Measurements from ENCODE around the gene SLC11A2.
"Not testable (repeated sequence)": the region's sequence is repeated elsewhere in the genome, so short reads cannot be mapped to it uniquely, and the experiment has no call there.

The SLC11A2 gene

DNA sequence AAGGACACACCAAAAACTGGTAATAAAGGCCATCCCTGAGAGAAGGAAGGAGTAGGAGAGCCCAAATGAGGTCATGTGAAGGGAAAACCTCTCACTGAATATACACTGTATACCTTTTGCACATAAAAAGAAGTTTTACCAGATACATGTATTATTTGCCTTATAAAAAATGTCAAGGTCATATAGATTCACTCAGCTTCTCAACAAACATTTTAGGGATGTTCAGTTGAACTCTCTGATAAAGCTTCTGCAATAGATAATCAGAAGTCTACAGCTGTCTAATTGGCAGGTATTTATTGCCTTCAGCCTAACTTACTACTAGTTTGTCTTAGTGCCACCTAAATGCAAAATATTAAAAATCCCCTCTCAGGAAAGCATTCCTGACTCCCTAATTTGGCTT, 8.7 kb downstream of the SLC11A2 start:
- H3K4me1 Mint-ChIP-seq: peaks cover 9 to 33% of the 10 kb centered on the region in 2 donors

DNA sequence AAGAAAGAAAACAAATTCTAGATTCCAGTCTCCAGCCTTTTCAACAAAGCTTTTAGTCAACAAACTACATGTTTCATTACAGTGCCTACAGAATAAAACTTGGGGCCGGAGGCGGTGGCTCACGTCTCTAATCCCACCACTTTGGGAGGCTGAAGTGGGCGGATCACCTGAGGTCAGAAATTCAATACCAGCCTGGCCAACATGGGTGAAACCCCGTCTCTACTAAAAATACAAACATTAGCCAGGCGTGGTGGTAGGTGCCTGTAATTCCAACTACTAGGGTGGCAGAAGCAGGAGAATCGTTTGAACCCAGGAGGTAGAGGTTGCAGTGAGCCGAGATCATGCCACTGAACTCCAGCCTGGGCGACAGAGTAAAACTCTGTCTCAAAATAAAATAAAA, 11.7 kb downstream of the SLC11A2 start:
- not testable (repeated sequence) for H3K36me3 Mint-ChIP-seq

More for the DNA sequence above, 8.7 kb downstream of the SLC11A2 start:
- Mint-ChIP-seq H3K36me3 (peaks cover 0 to 2% of the 10 kb centered on the region in 2 donors), H3K27me3 (no peaks in the 10 kb centered on the region), H3K4me3 (no peak overlapping the region), H3K9me3 (no peaks in the 10 kb centered on the region), H3K27ac (no peak overlapping the region)
- DNase-seq (no peak), ATAC-seq (replicated peaks) (no peak)

GRCh38 chr12:51013441-51013840, 12.7 kb downstream of the SLC11A2 start:
- no peak for DNase-seq
- Mint-ChIP-seq H3K4me1 (peaks cover 6 to 27% of the 10 kb centered on the region in 2 donors), H3K36me3 (peaks cover 3 to 5% of the 10 kb centered on the region in 2 donors), H3K27ac (no peak overlapping the region), H3K9me3 (no peaks in the 10 kb centered on the region), H3K4me3 (no peak overlapping the region), H3K27me3 (no peaks in the 10 kb centered on the region)
- ATAC-seq (replicated peaks): no peak

More for the DNA sequence above, 11.7 kb downstream of the SLC11A2 start:
- DNase-seq; ATAC-seq (replicated peaks); H3K27ac Mint-ChIP-seq; H3K27me3 Mint-ChIP-seq; H3K9me3 Mint-ChIP-seq; H3K4me3 Mint-ChIP-seq: not testable (repeated sequence)
- H3K4me1 Mint-ChIP-seq: peaks cover 3 to 19% of the 10 kb centered on the region in 2 donors

DNA sequence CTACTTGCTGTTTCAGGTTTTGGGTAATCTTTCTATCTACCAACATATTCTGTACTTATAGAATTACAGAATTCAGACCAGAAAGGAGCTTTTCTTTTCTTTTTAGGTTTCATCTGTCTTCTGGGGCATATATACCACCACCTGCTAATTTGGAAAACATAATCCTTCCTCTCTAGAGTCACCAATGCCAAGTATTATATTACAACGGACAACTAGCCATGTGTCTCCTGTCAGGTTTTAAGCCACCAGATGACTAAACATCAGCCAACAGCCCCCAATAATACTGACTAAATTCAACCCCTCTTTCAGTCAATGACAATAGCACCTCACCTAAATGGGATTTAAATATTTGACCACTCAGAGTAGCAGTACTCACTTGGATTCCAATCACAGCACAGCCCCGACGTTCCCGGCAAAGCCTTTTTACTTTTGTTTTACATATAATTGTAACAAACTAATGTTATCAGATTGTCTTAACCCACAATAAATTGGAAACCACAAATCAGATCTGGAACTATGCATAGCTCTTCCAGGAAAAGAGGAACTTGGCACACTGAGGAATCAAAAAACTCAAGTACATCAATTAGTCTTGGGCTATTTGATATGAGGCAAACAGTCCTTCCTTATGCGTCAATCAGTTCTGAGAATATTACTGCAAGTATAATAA, 13.5 kb downstream of the SLC11A2 start:
- H3K9me3 Mint-ChIP-seq: no peaks in the 10 kb centered on the region
- H3K27ac Mint-ChIP-seq: no peak overlapping the region
- no peak for DNase-seq
- peaks cover 6 to 27% of the 10 kb centered on the region in 2 donors for H3K4me1 Mint-ChIP-seq
- H3K36me3 Mint-ChIP-seq: peaks cover 3 to 9% of the 10 kb centered on the region in 2 donors
- no peak overlapping the region for H3K4me3 Mint-ChIP-seq
- H3K27me3 Mint-ChIP-seq: no peaks in the 10 kb centered on the region
- ATAC-seq (replicated peaks): no peak

- DNase-seq: no peak
- peaks cover 5 to 21% of the 10 kb centered on the region in 2 donors for H3K4me1 Mint-ChIP-seq
- no peaks in the 10 kb centered on the region for H3K9me3 Mint-ChIP-seq
- ATAC-seq (replicated peaks): no peak
- peaks cover 8 to 16% of the 10 kb centered on the region in 2 donors for H3K36me3 Mint-ChIP-seq
- H3K27ac Mint-ChIP-seq: no peak overlapping the region
- no peaks in the 10 kb centered on the region for H3K27me3 Mint-ChIP-seq
- H3K4me3 Mint-ChIP-seq: no peak overlapping the region
These were observed 14.2 kb downstream of the SLC11A2 start for GRCh38 chr12:51011955-51012354.

DNA sequence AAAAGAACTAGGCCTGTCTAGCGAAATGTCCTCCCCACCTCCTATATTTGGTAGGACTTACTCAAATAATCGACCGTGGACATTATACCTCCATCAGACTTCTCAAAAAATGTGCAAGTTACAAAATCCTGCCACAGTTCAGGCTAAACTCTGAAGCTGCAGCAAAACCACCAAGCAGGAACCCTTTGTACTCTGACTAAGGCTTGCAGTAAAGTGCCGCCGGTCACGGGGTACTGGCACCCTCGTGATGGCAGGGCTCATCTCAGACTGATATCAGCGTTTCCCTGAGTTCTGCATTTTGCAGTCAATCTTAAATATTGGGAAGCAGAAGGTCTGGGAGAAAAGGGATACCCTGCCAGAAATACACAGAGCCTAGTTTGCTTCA, 17.1 kb downstream of the SLC11A2 start:
- peak overlapping the region; percentile 37 for H3K27ac Mint-ChIP-seq
- peaks cover 5 to 21% of the 10 kb centered on the region in 2 donors for H3K4me1 Mint-ChIP-seq
- H3K9me3 Mint-ChIP-seq: no peaks in the 10 kb centered on the region
- DNase-seq (no peak), ATAC-seq (replicated peaks) (peak; percentile 95 to 98)
- no peaks in the 10 kb centered on the region for H3K27me3 Mint-ChIP-seq
- H3K36me3 Mint-ChIP-seq: peaks cover 20 to 37% of the 10 kb centered on the region in 2 donors
- H3K4me3 Mint-ChIP-seq: peak overlapping the region; percentile 30 to 74

GRCh38 chr12:51008329-51009055, 17.7 kb downstream of the SLC11A2 start:
- Mint-ChIP-seq H3K4me1 (peaks cover 5 to 21% of the 10 kb centered on the region in 2 donors), H3K27ac (peak overlapping the region; percentile 37), H3K36me3 (peaks cover 20 to 42% of the 10 kb centered on the region in 2 donors), H3K4me3 (peak overlapping the region; percentile 30 to 74), H3K9me3 (no peaks in the 10 kb centered on the region), H3K27me3 (no peaks in the 10 kb centered on the region)
- no peak for ATAC-seq (replicated peaks)
- DNase-seq: no peak

DNA sequence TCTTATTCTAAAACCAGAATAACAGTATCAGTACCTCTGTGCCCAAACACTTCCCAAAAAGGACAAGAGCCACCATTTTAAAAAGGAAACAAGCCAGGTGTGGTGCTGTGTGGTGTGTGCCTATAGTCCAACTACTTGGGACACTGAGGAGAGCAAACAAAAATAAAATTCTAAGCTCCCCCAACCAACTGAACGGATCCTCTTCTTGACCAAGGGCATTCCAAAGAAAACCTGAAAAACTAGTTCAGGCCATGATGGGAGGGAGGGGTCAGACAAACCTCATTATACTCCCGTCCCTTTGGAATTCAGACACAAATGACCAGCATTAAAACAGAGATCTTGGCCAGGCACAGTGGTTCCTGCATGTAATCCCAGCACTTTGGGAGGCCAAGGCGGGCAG, 20.5 kb downstream of the SLC11A2 start:
- ATAC-seq (replicated peaks): no peak
- Mint-ChIP-seq H3K9me3 (no peaks in the 10 kb centered on the region), H3K36me3 (peaks cover 28 to 50% of the 10 kb centered on the region in 2 donors), H3K27me3 (no peaks in the 10 kb centered on the region), H3K4me3 (no peak overlapping the region), H3K4me1 (peaks cover 5 to 8% of the 10 kb centered on the region in 2 donors), H3K27ac (no peak overlapping the region)
- no peak for DNase-seq

DNA sequence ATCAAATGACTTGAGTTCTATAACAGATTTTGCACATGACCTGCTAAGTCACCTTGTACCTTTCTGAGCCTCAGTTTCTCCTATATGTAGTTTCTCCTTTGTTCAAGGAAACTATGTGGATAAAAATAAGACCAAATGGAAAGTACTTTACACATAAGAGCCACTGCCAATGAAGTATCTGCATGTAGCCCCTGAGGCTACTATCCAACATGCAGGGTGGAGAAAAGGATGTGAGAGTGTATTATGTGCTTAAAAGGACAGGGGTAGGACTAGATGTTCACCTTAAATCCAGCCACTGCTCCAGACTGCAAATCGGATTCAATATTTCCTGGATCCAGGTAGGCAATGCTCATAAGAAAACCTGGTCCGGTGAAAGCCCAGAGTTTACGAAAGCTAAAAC, 21.2 kb downstream of the SLC11A2 start:
- no peak for ATAC-seq (replicated peaks)
- H3K36me3 Mint-ChIP-seq: peaks cover 32 to 56% of the 10 kb centered on the region in 2 donors
- no peaks in the 10 kb centered on the region for H3K9me3 Mint-ChIP-seq
- H3K4me1 Mint-ChIP-seq: peaks cover 5 to 8% of the 10 kb centered on the region in 2 donors
- H3K27ac Mint-ChIP-seq: no peak overlapping the region
- H3K27me3 Mint-ChIP-seq: no peaks in the 10 kb centered on the region
- H3K4me3 Mint-ChIP-seq: no peak overlapping the region
- DNase-seq: no peak

DNA sequence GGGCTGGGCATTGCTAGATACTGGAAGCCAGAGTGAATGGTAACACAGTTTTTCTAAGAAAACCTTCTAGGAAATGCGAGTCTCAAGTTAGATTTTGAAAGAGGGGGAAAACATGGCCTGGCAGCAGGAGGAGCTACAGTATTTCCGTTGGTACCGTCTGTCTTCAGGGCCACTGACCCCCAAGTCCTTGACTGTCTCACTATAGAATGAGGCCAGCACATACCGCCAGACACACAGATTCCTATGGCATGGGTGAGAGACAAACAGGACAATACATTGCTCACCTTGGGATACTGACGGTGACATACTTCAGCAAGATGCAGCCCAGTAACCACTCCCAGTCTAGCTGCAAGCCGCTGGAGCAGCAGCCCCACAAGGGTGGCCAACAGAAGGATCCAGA, 21.7 kb downstream of the SLC11A2 start:
- peaks cover 5 to 8% of the 10 kb centered on the region in 2 donors for H3K4me1 Mint-ChIP-seq
- no peak overlapping the region for H3K27ac Mint-ChIP-seq
- no peak for ATAC-seq (replicated peaks)
- H3K9me3 Mint-ChIP-seq: no peaks in the 10 kb centered on the region
- H3K4me3 Mint-ChIP-seq: no peak overlapping the region
- no peak for DNase-seq
- no peaks in the 10 kb centered on the region for H3K27me3 Mint-ChIP-seq
- peaks cover 32 to 59% of the 10 kb centered on the region in 2 donors for H3K36me3 Mint-ChIP-seq

DNA sequence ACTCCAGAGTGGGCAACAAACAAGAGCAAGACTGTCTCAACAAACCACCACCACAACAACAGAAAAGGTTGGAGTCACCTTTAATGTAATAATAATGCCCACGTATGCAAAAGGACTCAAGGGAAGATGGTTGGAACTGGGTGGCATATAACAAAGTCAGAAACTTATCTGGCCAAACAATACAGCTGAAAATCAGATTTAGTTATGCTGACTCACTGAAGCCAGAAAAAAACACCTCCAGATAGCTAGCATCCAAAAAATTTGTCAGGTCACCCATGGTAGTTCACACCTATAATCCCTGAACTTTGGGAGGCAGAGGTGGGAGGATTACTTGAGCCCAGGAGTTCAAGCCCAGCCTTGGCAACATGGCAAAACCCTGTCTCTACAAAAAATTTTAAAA, 24.4 kb downstream of the SLC11A2 start:
- no peak for ATAC-seq (replicated peaks)
- Mint-ChIP-seq H3K36me3 (peaks cover 29 to 50% of the 10 kb centered on the region in 2 donors), H3K27me3 (no peaks in the 10 kb centered on the region), H3K9me3 (no peaks in the 10 kb centered on the region), H3K27ac (no peak overlapping the region), H3K4me3 (no peak overlapping the region), H3K4me1 (peaks cover 0 to 1% of the 10 kb centered on the region in 2 donors)
- no peak for DNase-seq

- Mint-ChIP-seq H3K4me3 (no peak overlapping the region), H3K36me3 (peaks cover 28 to 52% of the 10 kb centered on the region in 2 donors), H3K9me3 (no peaks in the 10 kb centered on the region), H3K4me1 (peaks cover 0 to 3% of the 10 kb centered on the region in 2 donors), H3K27ac (no peak overlapping the region), H3K27me3 (no peaks in the 10 kb centered on the region)
- ATAC-seq (replicated peaks) (no peak), DNase-seq (no peak)
These were observed 25.9 kb downstream of the SLC11A2 start for GRCh38 chr12:51000245-51000644.

GRCh38 chr12:50999093-50999492, 27.1 kb downstream of the SLC11A2 start:
- Mint-ChIP-seq H3K9me3 (no peaks in the 10 kb centered on the region), H3K4me3 (no peak overlapping the region), H3K27ac (peak overlapping the region; percentile 20), H3K4me1 (peaks cover 0 to 3% of the 10 kb centered on the region in 2 donors), H3K27me3 (no peaks in the 10 kb centered on the region), H3K36me3 (peaks cover 36 to 55% of the 10 kb centered on the region in 2 donors)
- DNase-seq: no peak
- no peak for ATAC-seq (replicated peaks)

GRCh38 chr12:50992819-50993218, 33.4 kb downstream of the SLC11A2 start:
- peaks cover 56 to 74% of the 10 kb centered on the region in 2 donors for H3K36me3 Mint-ChIP-seq
- no peaks in the 10 kb centered on the region for H3K27me3 Mint-ChIP-seq
- no peak overlapping the region for H3K27ac Mint-ChIP-seq
- no peak for DNase-seq
- no peaks in the 10 kb centered on the region for H3K9me3 Mint-ChIP-seq
- H3K4me3 Mint-ChIP-seq: no peak overlapping the region
- peaks cover 5 to 16% of the 10 kb centered on the region in 2 donors for H3K4me1 Mint-ChIP-seq
- ATAC-seq (replicated peaks): no peak

DNA sequence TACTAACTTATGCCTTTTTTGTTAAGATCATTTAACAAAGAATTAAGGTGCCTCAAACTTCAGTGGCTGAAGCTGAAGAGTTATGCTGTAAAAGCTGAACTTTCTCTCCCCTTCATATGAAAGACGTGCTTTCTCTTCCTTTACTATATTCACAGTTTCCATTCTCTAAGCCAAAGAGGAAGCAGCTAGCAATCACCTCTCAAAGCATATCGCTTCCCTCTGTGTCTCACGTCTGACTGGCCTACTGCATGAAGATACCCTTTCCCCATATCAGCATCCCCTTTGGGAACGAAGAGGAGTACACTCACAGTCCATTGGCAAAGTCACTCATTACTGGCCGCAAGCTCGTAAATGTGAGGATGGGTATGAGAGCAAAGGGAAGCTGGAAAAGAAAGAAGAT, 34.9 kb downstream of the SLC11A2 start:
- Mint-ChIP-seq H3K36me3 (peaks cover 51 to 73% of the 10 kb centered on the region in 2 donors), H3K27me3 (no peaks in the 10 kb centered on the region), H3K4me1 (peaks cover 5 to 16% of the 10 kb centered on the region in 2 donors), H3K27ac (peak overlapping the region; percentile 73), H3K9me3 (no peaks in the 10 kb centered on the region), H3K4me3 (no peak overlapping the region)
- DNase-seq: no peak
- ATAC-seq (replicated peaks): peak; percentile 33 to 50
